Left colon (tissue), 2 donors: ENCODE results near the gene LTO1. TPM values are rescaled to one million over a fixed set of nuclear protein-coding genes. Genes with fewer than 3 reads are reported as not detected.
"Not testable (repeated sequence)": the region's sequence is repeated elsewhere in the genome, so short reads cannot be mapped to it uniquely, and the experiment has no call there.

ENCODE experiments used
- ATAC-seq: fragments of 200-7000 bp; cut with Tn5 transposase; one replicate; pipeline ENCODE4 v1.9.1; 2020; ENCODE audit warnings: mild to moderate bottlenecking, moderate library complexity
- DNase-seq, 2 donors: peaks; one replicate each; pipeline ENCODE4 v3.0.0-alpha.2; 2020
- intact Hi-C, 2 donors: fragments of 100-400 bp; cut with DNase I in 1 of 2; cut with micrococcal nuclease in 1 of 2; formaldehyde crosslinking; loops; one replicate each; pipeline versions ENCODE4 v1.11.2 to v1.14.0; 2022; cut with DNase I, micrococcal nuclease
- total RNA-seq, 2 donors: library from RNA; stranded (reverse); fragmentation: NEBNext Ultra II Directional; extraction: Animal tissue kit (Norgen Biotek cat#: 25700); gene quantifications; one replicate each; pipeline ENCODE4 v1.2.1, GENCODE V29; 2021
- donor health status: DM: no; HTN: no; CAD: no.
- donor health status: DM: yes; HTN: yes; CAD: no.

The LTO1 gene
- total RNA-seq, 2 donors from 2014 or later: 21.2 to 21.7 TPM

- intact Hi-C loops: loop anchor here in 1 of 2 donors (10.0 kb wide), 1 partner anchor 336 kb away; the partner anchor contains the start of gene MYEOV
Measured at GRCh38 chr11:69630424-69630823, 44.7 kb downstream of the LTO1 start.

GRCh38 chr11:69630017-69630416 is 45.1 kb downstream of the LTO1 start:
- no peak for DNase-seq
- ATAC-seq: no peak
- intact Hi-C loops: loop anchor here in 1 of 2 donors (10.0 kb wide), 1 partner anchor 335 kb away; the partner anchor contains the start of gene MYEOV

More at GRCh38 chr11:69630424-69630823, 44.7 kb downstream of the LTO1 start:
- ATAC-seq (no peak), DNase-seq (no peak)

- DNase-seq: no peak
- intact Hi-C loops: no loop called here
- no peak for ATAC-seq
Measured at GRCh38 chr11:69627551-69627950, 47.6 kb downstream of the LTO1 start.

- DNase-seq (no peak), ATAC-seq (no peak)
- intact Hi-C loops: no loop called here
Measured at GRCh38 chr11:69625476-69625875, 49.7 kb downstream of the LTO1 start.

- ATAC-seq (no peak), DNase-seq (no peak)
- intact Hi-C loops: no loop called here
Measured at GRCh38 chr11:69624293-69624692, 50.9 kb downstream of the LTO1 start.

- ATAC-seq, DNase-seq, intact Hi-C loops: not testable (repeated sequence)
Measured at GRCh38 chr11:69622097-69622681, 53.0 kb downstream of the LTO1 start.

- DNase-seq: no peak
- intact Hi-C loops: no loop called here
- ATAC-seq: no peak
Measured at GRCh38 chr11:69620683-69621290, 54.4 kb downstream of the LTO1 start.

GRCh38 chr11:69618237-69618636 is 56.9 kb downstream of the LTO1 start:
- DNase-seq (no peak), ATAC-seq (no peak)
- intact Hi-C loops: no loop called here

GRCh38 chr11:69617682-69618081 is 57.5 kb downstream of the LTO1 start:
- intact Hi-C loops: no loop called here

GRCh38 chr11:69617220-69617619 is 57.9 kb downstream of the LTO1 start:
- ATAC-seq: no peak
- DNase-seq: no peak
- intact Hi-C loops: no loop called here

More at GRCh38 chr11:69617682-69618081, 57.5 kb downstream of the LTO1 start:
- DNase-seq: no peak
- no peak for ATAC-seq

Other genes with a start within 250 kb of the LTO1 start
- not detected for gene LINC01488, start 193.7 kb downstream of the LTO1 start, total RNA-seq
- 10 to 100 TPM; 56.5 to 83.5 TPM for gene CCND1, start 34.2 kb downstream of the LTO1 start, total RNA-seq
- gene FGF19, start 28.7 kb upstream of the LTO1 start, total RNA-seq: not detected
- gene FGF4, start 100.0 kb upstream of the LTO1 start, total RNA-seq: not detected
- gene FGF3, start 144.1 kb upstream of the LTO1 start, total RNA-seq: not detected